Measurements from ENCODE around the gene LCA5L. TPM values are rescaled to one million over a fixed set of nuclear protein-coding genes. Genes with fewer than 3 reads are reported as not detected.
"Not testable (repeated sequence)": the region's sequence is repeated elsewhere in the genome, so short reads cannot be mapped to it uniquely, and the experiment has no call there.

The LCA5L gene
- total and polyA plus RNA-seq, 5 donors from 2014 or later = not detected

DNA sequence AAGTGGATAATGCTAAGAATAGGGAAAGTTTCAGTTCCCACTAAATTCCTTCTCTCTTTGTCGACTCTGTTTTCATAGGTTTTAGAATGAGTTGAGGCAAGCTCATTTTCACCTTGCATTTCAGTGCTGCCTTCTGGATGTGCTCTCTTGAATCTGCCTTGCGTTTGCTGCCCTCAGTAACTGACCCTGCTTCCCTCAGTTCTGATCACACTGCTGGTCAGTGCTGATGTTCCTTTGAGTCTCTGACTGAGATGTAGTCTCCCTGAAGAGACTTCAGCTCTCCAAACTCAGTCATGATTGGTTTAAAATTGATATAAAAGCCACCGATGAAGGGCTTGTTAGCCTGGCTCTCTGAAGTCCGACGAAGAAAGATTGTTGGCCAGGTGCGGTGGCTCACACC lies 71.5 kb downstream of the LCA5L start:
- H3K27ac Mint-ChIP-seq = no peak overlapping the region
- H3K9me3 Mint-ChIP-seq = no peaks in the 10 kb centered on the region
- peaks cover 40% of the 10 kb centered on the region for H3K27me3 Mint-ChIP-seq
- Histone ChIP-seq H3K27ac (ENCODE audit: insufficient read depth, low read length, poor library complexity, severe bottlenecking) (no peak overlapping the region), H3K27me3 (ENCODE audit: control insufficient read depth, insufficient read depth, low read length) (peaks cover 11% of the 10 kb centered on the region), H3K9me3 (ENCODE audit: control insufficient read depth in 2 of 2, low read length in 2 of 2) (no peaks in the 10 kb centered on the region), H3K4me1 (ENCODE audit: control insufficient read depth, insufficient read depth, low read length, poor library complexity, severe bottlenecking) (no peaks in the 10 kb centered on the region), H3K4me3 (ENCODE audit: low read depth, low read length) (no peak overlapping the region), H3K36me3 (ENCODE audit: control insufficient read depth, insufficient read depth, low read length) (no peaks in the 10 kb centered on the region)
- H3K36me3 Mint-ChIP-seq = no peaks in the 10 kb centered on the region
- peak overlapping the region in 1 of 4 donors; percentile 3 for H3K4me3 Mint-ChIP-seq
- no peak for ATAC-seq (ENCODE audit: low read depth in 2 of 2)
- peaks cover 0 to 6% (median 4%) of the 10 kb centered on the region in 4 donors for H3K4me1 Mint-ChIP-seq
- no peak for DNase-seq

DNA sequence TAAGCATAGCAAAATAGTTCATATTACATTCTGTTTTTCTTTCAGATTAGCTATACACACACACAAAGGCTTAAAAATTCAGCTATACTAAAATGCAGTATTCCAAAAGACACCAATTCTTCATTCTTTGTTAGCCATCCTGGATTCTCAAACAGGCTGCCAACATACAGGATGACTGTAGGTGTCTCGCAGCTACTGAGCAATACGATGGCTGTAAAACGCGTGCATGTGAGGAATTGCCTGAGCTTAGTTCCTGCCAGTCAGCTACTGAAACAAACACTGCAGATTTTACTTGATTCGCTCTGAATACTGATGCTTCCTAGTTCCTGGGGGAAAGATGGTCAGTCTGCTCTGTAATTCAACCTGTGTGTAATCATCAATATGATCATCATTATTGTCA lies 71.9 kb downstream of the LCA5L start:
- Histone ChIP-seq H3K27ac (ENCODE audit: insufficient read depth, low read length, poor library complexity, severe bottlenecking) (no peak overlapping the region), H3K27me3 (ENCODE audit: control insufficient read depth, insufficient read depth, low read length) (peaks cover 11% of the 10 kb centered on the region), H3K4me1 (ENCODE audit: control insufficient read depth, insufficient read depth, low read length, poor library complexity, severe bottlenecking) (no peaks in the 10 kb centered on the region), H3K36me3 (ENCODE audit: control insufficient read depth, insufficient read depth, low read length) (no peaks in the 10 kb centered on the region), H3K4me3 (ENCODE audit: low read depth, low read length) (no peak overlapping the region), H3K9me3 (ENCODE audit: control insufficient read depth in 2 of 2, low read length in 2 of 2) (no peaks in the 10 kb centered on the region)
- DNase-seq (peak in 1 of 3 donors; percentile 39), ATAC-seq (ENCODE audit: low read depth in 2 of 2) (peak; percentile 40 to 42)
- H3K27ac Mint-ChIP-seq = peak overlapping the region in 1 of 3 donors; percentile 20
- peaks cover 0 to 6% (median 4%) of the 10 kb centered on the region in 4 donors for H3K4me1 Mint-ChIP-seq
- no peaks in the 10 kb centered on the region for H3K9me3 Mint-ChIP-seq
- no peaks in the 10 kb centered on the region for H3K36me3 Mint-ChIP-seq
- peaks cover 41% of the 10 kb centered on the region for H3K27me3 Mint-ChIP-seq
- peak overlapping the region in 1 of 4 donors; percentile 3 for H3K4me3 Mint-ChIP-seq

DNA sequence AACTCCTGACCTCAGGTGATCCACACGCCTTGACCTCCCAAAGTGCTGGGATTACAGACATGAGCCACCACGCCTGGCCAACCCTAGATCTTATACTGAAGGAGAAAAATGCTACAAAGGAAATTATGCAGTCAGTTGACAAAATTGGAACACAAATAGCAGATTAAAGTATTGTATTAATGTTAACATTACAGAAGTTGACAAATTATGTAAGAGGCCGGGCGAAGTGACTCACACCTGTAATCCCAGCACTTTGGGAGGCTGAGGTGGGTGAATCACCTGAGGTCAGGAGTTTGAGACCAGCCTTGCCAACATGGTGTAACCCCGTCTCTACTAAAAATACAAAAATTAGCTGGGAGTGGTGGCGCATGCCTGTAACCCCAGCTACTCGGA lies 75.7 kb downstream of the LCA5L start:
- not testable (repeated sequence) for H3K4me3 ChIP-seq (ENCODE audit: low read depth, low read length); H3K27ac ChIP-seq (ENCODE audit: insufficient read depth, low read length, poor library complexity, severe bottlenecking); H3K36me3 ChIP-seq (ENCODE audit: control insufficient read depth, insufficient read depth, low read length); ATAC-seq (ENCODE audit: low read depth in 2 of 2); H3K4me1 Mint-ChIP-seq; H3K27ac Mint-ChIP-seq; DNase-seq; H3K4me3 Mint-ChIP-seq; H3K9me3 ChIP-seq (ENCODE audit: control insufficient read depth in 2 of 2, low read length in 2 of 2); H3K9me3 Mint-ChIP-seq; H3K36me3 Mint-ChIP-seq; H3K4me1 ChIP-seq (ENCODE audit: control insufficient read depth, insufficient read depth, low read length, poor library complexity, severe bottlenecking)
- H3K27me3 Mint-ChIP-seq = peaks cover 23% of the 10 kb centered on the region
- H3K27me3 ChIP-seq (ENCODE audit: control insufficient read depth, insufficient read depth, low read length) = peaks cover 11% of the 10 kb centered on the region

DNA sequence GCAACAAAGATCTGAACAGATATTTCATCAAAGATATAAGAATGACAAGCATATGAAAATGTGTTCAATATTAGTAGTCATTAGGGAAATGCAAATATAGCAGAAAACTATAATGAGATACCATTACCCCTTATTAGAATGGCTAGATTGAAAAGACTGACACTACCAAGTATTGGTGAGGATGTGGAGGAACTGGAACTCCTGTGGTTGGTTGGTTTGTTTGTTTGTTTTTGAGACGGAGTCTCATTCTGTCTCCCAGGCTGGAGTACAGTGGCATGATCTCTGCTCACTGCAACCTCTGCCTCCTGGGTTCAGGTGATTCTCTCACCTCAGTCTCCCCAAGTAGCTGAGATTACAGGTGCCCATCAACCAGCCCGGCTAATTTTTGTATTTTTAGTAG lies 77.8 kb downstream of the LCA5L start:
- Mint-ChIP-seq H3K36me3 (peaks cover 5% of the 10 kb centered on the region), H3K27me3 (peaks cover 23% of the 10 kb centered on the region), H3K4me3 (no peak overlapping the region), H3K4me1 (peaks cover 0 to 3% (median 0%) of the 10 kb centered on the region in 4 donors), H3K27ac (no peak overlapping the region), H3K9me3 (peaks cover 0 to 2% (median 0%) of the 10 kb centered on the region in 7 donors)
- Histone ChIP-seq H3K27ac (ENCODE audit: insufficient read depth, low read length, poor library complexity, severe bottlenecking) (no peak overlapping the region), H3K9me3 (ENCODE audit: control insufficient read depth in 2 of 2, low read length in 2 of 2) (no peaks in the 10 kb centered on the region), H3K27me3 (ENCODE audit: control insufficient read depth, insufficient read depth, low read length) (peaks cover 3% of the 10 kb centered on the region), H3K36me3 (ENCODE audit: control insufficient read depth, insufficient read depth, low read length) (no peaks in the 10 kb centered on the region), H3K4me1 (ENCODE audit: control insufficient read depth, insufficient read depth, low read length, poor library complexity, severe bottlenecking) (no peaks in the 10 kb centered on the region), H3K4me3 (ENCODE audit: low read depth, low read length) (no peak overlapping the region)
- ATAC-seq (ENCODE audit: low read depth in 2 of 2) = no peak
- DNase-seq = no peak

DNA sequence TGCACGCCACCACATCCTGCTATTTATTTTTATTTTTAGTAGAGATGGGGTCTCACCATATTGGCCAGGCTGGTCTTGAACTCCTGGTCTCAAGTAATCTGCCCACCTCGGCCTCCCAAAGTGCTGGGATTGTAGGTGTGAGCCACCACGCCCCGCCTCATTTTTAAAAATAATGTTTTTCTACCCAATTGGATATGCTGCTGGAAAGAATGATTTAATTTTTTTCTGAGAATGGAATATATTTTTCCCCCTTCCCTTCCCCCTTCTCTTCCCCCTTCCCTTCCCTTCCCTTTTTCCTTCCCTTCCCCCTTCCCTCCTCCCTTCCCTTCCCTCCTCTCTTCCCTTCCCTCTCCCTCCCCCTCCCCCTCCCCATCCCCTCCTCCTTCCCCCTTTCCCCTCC lies 79.0 kb downstream of the LCA5L start:
- Mint-ChIP-seq H3K27ac (no peak overlapping the region), H3K9me3 (peaks cover 0 to 2% (median 0%) of the 10 kb centered on the region in 7 donors), H3K36me3 (peaks cover 11% of the 10 kb centered on the region), H3K4me1 (peaks cover 0 to 3% (median 0%) of the 10 kb centered on the region in 4 donors), H3K27me3 (peaks cover 27% of the 10 kb centered on the region), H3K4me3 (no peak overlapping the region)
- Histone ChIP-seq H3K27ac (ENCODE audit: insufficient read depth, low read length, poor library complexity, severe bottlenecking) (no peak overlapping the region), H3K4me1 (ENCODE audit: control insufficient read depth, insufficient read depth, low read length, poor library complexity, severe bottlenecking) (no peaks in the 10 kb centered on the region), H3K4me3 (ENCODE audit: low read depth, low read length) (no peak overlapping the region), H3K36me3 (ENCODE audit: control insufficient read depth, insufficient read depth, low read length) (no peaks in the 10 kb centered on the region), H3K9me3 (ENCODE audit: control insufficient read depth in 2 of 2, low read length in 2 of 2) (no peaks in the 10 kb centered on the region), H3K27me3 (ENCODE audit: control insufficient read depth, insufficient read depth, low read length) (peaks cover 3% of the 10 kb centered on the region)
- DNase-seq = no peak
- ATAC-seq (ENCODE audit: low read depth in 2 of 2) = no peak

DNA sequence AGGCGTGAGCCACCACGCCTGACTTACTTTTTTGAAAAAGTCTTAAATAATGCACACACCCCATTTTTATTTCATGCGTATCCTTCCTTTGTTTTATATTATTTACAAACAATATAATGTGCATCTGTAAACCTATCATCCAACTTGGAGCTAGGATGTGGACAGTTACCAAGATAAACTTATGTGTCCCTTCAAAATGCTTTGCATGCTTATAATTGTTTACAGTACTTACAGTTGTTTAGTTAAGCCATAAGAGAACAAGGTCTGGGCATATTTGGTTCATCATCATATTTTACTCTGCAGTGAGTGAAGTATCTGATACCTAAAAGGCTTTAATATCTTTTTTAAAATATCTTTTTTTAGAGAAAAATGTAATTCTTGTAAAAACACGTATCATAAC lies 80.6 kb downstream of the LCA5L start:
- Histone ChIP-seq H3K27me3 (ENCODE audit: control insufficient read depth, insufficient read depth, low read length) (no peaks in the 10 kb centered on the region), H3K27ac (ENCODE audit: insufficient read depth, low read length, poor library complexity, severe bottlenecking) (no peak overlapping the region), H3K4me3 (ENCODE audit: low read depth, low read length) (no peak overlapping the region), H3K36me3 (ENCODE audit: control insufficient read depth, insufficient read depth, low read length) (no peaks in the 10 kb centered on the region), H3K9me3 (ENCODE audit: control insufficient read depth in 2 of 2, low read length in 2 of 2) (no peaks in the 10 kb centered on the region), H3K4me1 (ENCODE audit: control insufficient read depth, insufficient read depth, low read length, poor library complexity, severe bottlenecking) (no peaks in the 10 kb centered on the region)
- H3K9me3 Mint-ChIP-seq = peaks cover 0 to 2% (median 0%) of the 10 kb centered on the region in 7 donors
- no peaks in the 10 kb centered on the region for H3K4me1 Mint-ChIP-seq
- no peak for DNase-seq
- no peak overlapping the region for H3K27ac Mint-ChIP-seq
- H3K27me3 Mint-ChIP-seq = peaks cover 24% of the 10 kb centered on the region
- no peak overlapping the region for H3K4me3 Mint-ChIP-seq
- no peak for ATAC-seq (ENCODE audit: low read depth in 2 of 2)
- H3K36me3 Mint-ChIP-seq = peaks cover 11% of the 10 kb centered on the region

DNA sequence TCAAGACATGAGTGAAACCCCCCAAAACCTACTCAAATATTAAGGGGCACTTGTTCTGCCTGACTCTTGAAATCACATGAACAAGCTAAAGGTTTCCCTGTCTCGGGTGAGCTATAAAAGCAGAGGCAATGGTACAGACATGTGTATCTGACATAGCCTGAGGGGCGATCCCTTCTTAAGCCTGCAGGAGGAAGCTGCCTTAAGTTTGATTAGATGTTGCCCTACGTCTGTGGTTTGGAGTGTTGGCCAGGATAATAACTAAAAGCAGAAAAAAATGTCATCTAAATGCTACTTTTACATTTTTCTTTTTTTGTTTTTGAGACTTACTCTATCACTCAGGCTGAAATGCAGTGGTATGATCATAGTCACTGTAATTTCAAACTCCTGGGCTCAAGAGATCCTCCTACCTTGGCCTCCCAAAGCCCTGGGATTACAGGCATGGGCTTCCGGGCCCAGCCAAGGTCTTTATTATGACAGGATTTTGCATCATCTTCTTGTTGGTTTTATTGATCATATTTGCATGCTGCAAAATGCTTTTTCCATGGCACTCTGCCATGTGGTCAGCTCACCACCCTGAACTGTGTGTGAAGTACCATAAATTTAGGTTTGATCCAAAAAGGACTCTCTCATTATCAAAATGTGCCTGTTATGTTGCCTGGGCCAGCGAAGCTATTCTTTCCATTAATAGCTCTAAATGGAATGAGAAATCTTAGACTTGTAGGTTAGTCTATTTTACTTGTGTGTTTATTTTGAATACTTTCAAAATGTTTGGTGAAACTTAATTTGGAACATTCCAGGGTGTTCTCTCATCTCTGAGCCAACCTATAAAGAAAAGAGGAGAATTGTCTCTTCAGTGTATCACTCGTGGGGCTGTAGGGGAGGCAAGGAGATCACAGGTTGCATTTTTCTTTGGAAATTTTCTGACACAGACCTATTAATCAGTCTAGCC lies 81.7 kb downstream of the LCA5L start:
- Mint-ChIP-seq H3K27ac (no peak overlapping the region), H3K27me3 (peaks cover 23% of the 10 kb centered on the region), H3K4me1 (no peaks in the 10 kb centered on the region), H3K36me3 (peaks cover 11% of the 10 kb centered on the region), H3K4me3 (no peak overlapping the region), H3K9me3 (peaks cover 0 to 2% (median 0%) of the 10 kb centered on the region in 7 donors)
- no peak overlapping the region for H3K4me3 ChIP-seq (ENCODE audit: low read depth, low read length)
- H3K27me3 ChIP-seq (ENCODE audit: control insufficient read depth, insufficient read depth, low read length) = no peaks in the 10 kb centered on the region
- no peaks in the 10 kb centered on the region for H3K9me3 ChIP-seq (ENCODE audit: control insufficient read depth in 2 of 2, low read length in 2 of 2)
- H3K4me1 ChIP-seq (ENCODE audit: control insufficient read depth, insufficient read depth, low read length, poor library complexity, severe bottlenecking) = no peaks in the 10 kb centered on the region
- no peak for DNase-seq
- H3K27ac ChIP-seq (ENCODE audit: insufficient read depth, low read length, poor library complexity, severe bottlenecking) = no peak overlapping the region
- H3K36me3 ChIP-seq (ENCODE audit: control insufficient read depth, insufficient read depth, low read length) = no peaks in the 10 kb centered on the region
- ATAC-seq (ENCODE audit: low read depth in 2 of 2) = no peak

DNA sequence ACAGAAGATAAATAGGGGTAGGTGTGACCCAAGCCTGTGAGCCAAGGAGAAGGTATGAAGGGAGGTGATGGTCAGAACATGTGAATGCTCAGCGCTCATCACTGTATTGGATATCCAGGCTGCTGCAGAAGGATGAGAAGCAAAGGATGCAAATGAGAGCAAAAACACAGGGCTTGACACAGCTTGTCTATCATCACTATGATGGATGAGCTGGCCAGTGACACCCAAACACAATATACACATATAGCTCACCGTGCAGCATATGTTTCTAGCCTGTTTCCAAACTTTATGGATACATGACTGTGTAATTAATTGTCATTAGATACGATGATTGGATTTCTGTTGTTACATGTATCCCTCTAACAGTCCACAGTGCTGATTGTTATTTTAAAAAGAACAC lies 82.8 kb downstream of the LCA5L start:
- Mint-ChIP-seq H3K4me3 (no peak overlapping the region), H3K27me3 (peaks cover 21% of the 10 kb centered on the region), H3K4me1 (no peaks in the 10 kb centered on the region), H3K27ac (no peak overlapping the region), H3K36me3 (peaks cover 10% of the 10 kb centered on the region), H3K9me3 (peaks cover 0 to 2% (median 0%) of the 10 kb centered on the region in 7 donors)
- no peaks in the 10 kb centered on the region for H3K4me1 ChIP-seq (ENCODE audit: control insufficient read depth, insufficient read depth, low read length, poor library complexity, severe bottlenecking)
- H3K36me3 ChIP-seq (ENCODE audit: control insufficient read depth, insufficient read depth, low read length) = no peaks in the 10 kb centered on the region
- H3K27me3 ChIP-seq (ENCODE audit: control insufficient read depth, insufficient read depth, low read length) = peaks cover 4% of the 10 kb centered on the region
- no peak for DNase-seq
- no peaks in the 10 kb centered on the region for H3K9me3 ChIP-seq (ENCODE audit: control insufficient read depth in 2 of 2, low read length in 2 of 2)
- no peak overlapping the region for H3K27ac ChIP-seq (ENCODE audit: insufficient read depth, low read length, poor library complexity, severe bottlenecking)
- ATAC-seq (ENCODE audit: low read depth in 2 of 2) = no peak
- H3K4me3 ChIP-seq (ENCODE audit: low read depth, low read length) = no peak overlapping the region

All from CD4-positive, CD25-positive, alpha-beta regulatory T cell (primary cell).